Uterus (tissue), 2 donors: ENCODE measurements around the gene ABHD8.

Source experiments
- POLR2A ChIP-seq, 2 donors: fragments of 450-650 bp; IDR thresholded peaks; one replicate each; pipeline ENCODE4 v1.6.1; 2016; ENCODE audit warnings: antibody characterized with exemption in 2 of 2, mild to moderate bottlenecking in 1 of 2, moderate library complexity in 1 of 2
- TF ChIP-seq, protein P1 (sequence below), 4 experiments: fragments of 200-600 bp in 2 of 4; fragments of 450-650 bp in 2 of 4; sonication (generic) in 2 of 4; IDR thresholded peaks; one replicate each; pipeline ENCODE4 v1.5.1; 2016 to 2019; ENCODE audit warnings: antibody characterized with exemption in 4 of 4, mild to moderate bottlenecking in 2 of 4, moderate library complexity in 1 of 4

DNA sequence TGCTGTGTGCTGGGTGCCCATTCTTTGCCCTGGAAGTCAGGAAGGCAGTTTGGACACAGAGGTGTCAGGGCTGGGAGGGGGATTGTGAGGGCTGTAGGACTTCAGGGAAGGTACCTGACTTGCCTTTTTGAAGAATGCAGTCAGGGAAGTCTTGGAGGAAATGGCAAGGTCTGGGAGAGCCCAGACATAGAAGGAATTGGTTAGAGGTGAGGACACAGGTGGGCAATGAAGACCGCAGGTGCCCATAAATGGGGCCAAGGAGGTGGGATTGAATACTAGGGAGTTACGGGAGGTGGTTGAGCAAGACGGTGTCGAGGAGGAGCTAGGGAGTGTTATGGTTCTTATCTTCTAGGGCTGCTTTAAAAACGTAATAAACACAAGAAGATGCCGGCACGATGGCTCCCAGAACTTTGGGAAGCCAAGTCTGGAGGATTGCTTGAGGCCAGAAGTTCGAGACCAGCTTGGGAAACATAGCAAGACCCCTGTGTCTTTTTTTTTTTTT is 4.7 kb upstream of the ABHD8 start:
- TF ChIP-seq, protein P1, sequence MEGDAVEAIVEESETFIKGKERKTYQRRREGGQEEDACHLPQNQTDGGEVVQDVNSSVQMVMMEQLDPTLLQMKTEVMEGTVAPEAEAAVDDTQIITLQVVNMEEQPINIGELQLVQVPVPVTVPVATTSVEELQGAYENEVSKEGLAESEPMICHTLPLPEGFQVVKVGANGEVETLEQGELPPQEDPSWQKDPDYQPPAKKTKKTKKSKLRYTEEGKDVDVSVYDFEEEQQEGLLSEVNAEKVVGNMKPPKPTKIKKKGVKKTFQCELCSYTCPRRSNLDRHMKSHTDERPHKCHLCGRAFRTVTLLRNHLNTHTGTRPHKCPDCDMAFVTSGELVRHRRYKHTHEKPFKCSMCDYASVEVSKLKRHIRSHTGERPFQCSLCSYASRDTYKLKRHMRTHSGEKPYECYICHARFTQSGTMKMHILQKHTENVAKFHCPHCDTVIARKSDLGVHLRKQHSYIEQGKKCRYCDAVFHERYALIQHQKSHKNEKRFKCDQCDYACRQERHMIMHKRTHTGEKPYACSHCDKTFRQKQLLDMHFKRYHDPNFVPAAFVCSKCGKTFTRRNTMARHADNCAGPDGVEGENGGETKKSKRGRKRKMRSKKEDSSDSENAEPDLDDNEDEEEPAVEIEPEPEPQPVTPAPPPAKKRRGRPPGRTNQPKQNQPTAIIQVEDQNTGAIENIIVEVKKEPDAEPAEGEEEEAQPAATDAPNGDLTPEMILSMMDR (IDR thresholded peaks at IDR 0.05): no peak
- no peak for TF ChIP-seq POLR2A (IDR thresholded peaks at IDR 0.05)
